H1 (cell line): ENCODE data around the gene AGRN. TPM values are rescaled to one million over a fixed set of nuclear protein-coding genes. Genes with fewer than 3 reads are reported as not detected.

Experiments used
- CTCF ChIA-PET: fragments of 300-600 bp; sonication (Branson Sonifier 250); formaldehyde crosslinking; loops from one replicate; lab custom pipeline; 2021; ENCODE audit not compliant: partially characterized antibody; lab: Charles Lee
- POLR2A ChIA-PET: fragments of 300-600 bp; sonication (Branson Sonifier 250); formaldehyde crosslinking; loops from one replicate; lab custom pipeline; 2021; ENCODE audit warnings: inconsistent platforms; ENCODE audit not compliant: partially characterized antibody; lab: Charles Lee
- DNase-seq, 2 experiments: peaks; one replicate each; pipeline versions ENCODE4 v3.0.0 to v3.0.0-alpha.2; 2010 to 2022; ENCODE audit warnings: low spot score in 2 of 2, low read depth in 1 of 2, mixed read lengths in 1 of 2
- FAIRE-seq: peaks from 2 replicates; lab custom pipeline; 2011; peaks lifted over from hg19 to GRCh38; lab: Jason Lieb, UNC
- H2AFZ ChIP-seq: 2 replicates; pipeline ENCODE4 v1.8.1; 2012; ENCODE audit warnings: low read length, inconsistent platforms
- H2AK5ac ChIP-seq: 2 replicates; pipeline ENCODE4 v1.6.1; 2013; ENCODE audit warnings: low read depth, low read length
- H2BK120ac ChIP-seq: replicated peaks from 2 replicates; pipeline ENCODE3; 2013; ENCODE audit warnings: low read depth, low read length, inconsistent platforms
- H2BK12ac ChIP-seq: 2 replicates; pipeline ENCODE4 v1.6.1; 2013; ENCODE audit warnings: low read depth, low read length
- H2BK15ac ChIP-seq: 2 replicates; pipeline ENCODE4 v1.6.1; 2013; ENCODE audit warnings: low read length
- H2BK20ac ChIP-seq: 2 replicates; pipeline ENCODE4 v1.6.1; 2013; ENCODE audit warnings: low read length
- H2BK5ac ChIP-seq: 2 replicates; pipeline ENCODE4 v1.6.1; 2013; ENCODE audit warnings: low read depth, low read length
- H3K14ac ChIP-seq: 2 replicates; pipeline ENCODE4 v1.6.1; 2013; ENCODE audit warnings: inconsistent platforms; ENCODE audit not compliant: insufficient read length
- H3K18ac ChIP-seq: 2 replicates; pipeline ENCODE4 v1.6.1; 2013; ENCODE audit warnings: low read length; ENCODE audit errors: extremely low read depth
- H3K23ac ChIP-seq: 2 replicates; pipeline ENCODE4 v1.6.1; 2013; ENCODE audit warnings: inconsistent platforms; ENCODE audit not compliant: insufficient read length
- H3K23me2 ChIP-seq: 2 replicates; pipeline ENCODE4 v1.6.1; 2013; ENCODE audit warnings: low read depth, low read length
- H3K27ac ChIP-seq: 2 replicates; pipeline ENCODE4 v1.6.1; 2011; ENCODE audit warnings: low read depth, low read length, inconsistent platforms
- H3K27me3 ChIP-seq, 4 experiments: replicated peaks in 1 of 4; 1 replicate in 1 of 4; 2 replicates in 3 of 4; pipeline versions ENCODE4 v1.6.1 to v1.8.1; 2011 to 2013; ENCODE audit warnings: low read length in 3 of 4, mild to moderate bottlenecking in 3 of 4, inconsistent platforms in 2 of 4, mixed read lengths in 2 of 4, moderate library complexity in 1 of 4; ENCODE audit not compliant: control insufficient read depth in 3 of 4, insufficient read depth in 3 of 4; ENCODE audit errors: extremely low read depth in 1 of 4
- H3K36me3 ChIP-seq, 4 experiments: 2 replicates each; pipeline versions ENCODE4 v1.6.1 to v1.8.1; 2011 to 2013; ENCODE audit warnings: mild to moderate bottlenecking in 4 of 4, low read length in 3 of 4, moderate library complexity in 2 of 4, control low read depth in 1 of 4, inconsistent platforms in 1 of 4; ENCODE audit not compliant: insufficient read depth in 4 of 4, control insufficient read depth in 2 of 4
- H3K4ac ChIP-seq: replicated peaks from 2 replicates; pipeline ENCODE3; 2013; ENCODE audit warnings: low read length, low read depth, mixed read lengths, inconsistent platforms; ENCODE audit not compliant: insufficient read length
- H3K4me1 ChIP-seq, 4 experiments: replicated peaks in 1 of 4; 1 replicate in 1 of 4; 2 replicates in 3 of 4; pipeline versions ENCODE4 v1.6.1 to v1.8.1; 2011 to 2013; ENCODE audit warnings: low read length in 3 of 4, inconsistent platforms in 2 of 4, mixed read lengths in 1 of 4; ENCODE audit not compliant: insufficient read depth in 4 of 4, control insufficient read depth in 3 of 4
- H3K4me2 ChIP-seq, 2 experiments: 2 replicates each; pipeline versions ENCODE4 v1.6.1 to v1.8.1; 2011 to 2013; ENCODE audit warnings: low read depth in 2 of 2, low read length in 2 of 2, control low read depth in 1 of 2, inconsistent platforms in 1 of 2, mild to moderate bottlenecking in 1 of 2; ENCODE audit not compliant: insufficient read depth in 1 of 2
- H3K4me3 ChIP-seq, 4 experiments: fragments of 200-600, 300-600 bp in 1 of 4; sonication (generic), shearing (Covaris generic), sonication (Bioruptor Twin) in 1 of 4; 2 replicates each; pipeline versions ENCODE4 v1.5.1 to v1.8.1; 2011 to 2016; ENCODE audit warnings: low read length in 4 of 4, low read depth in 3 of 4, control low read depth in 2 of 4, inconsistent platforms in 2 of 4, mild to moderate bottlenecking in 2 of 4, mixed read lengths in 1 of 4, moderate library complexity in 1 of 4; ENCODE audit not compliant: insufficient read depth in 2 of 4; ENCODE audit errors: extremely low read depth in 1 of 4
- H3K56ac ChIP-seq: replicated peaks from 2 replicates; pipeline ENCODE3; 2013; ENCODE audit warnings: low read depth, mild to moderate bottlenecking, mixed read lengths, low read length, inconsistent platforms; ENCODE audit not compliant: insufficient read length
- H3K79me1 ChIP-seq: 2 replicates; pipeline ENCODE4 v1.6.1; 2013; ENCODE audit warnings: low read depth, low read length, control low read depth
- H3K79me2 ChIP-seq, 2 experiments: 2 replicates each; pipeline versions ENCODE4 v1.6.1 to v1.8.1; 2012 to 2013; ENCODE audit warnings: low read length in 2 of 2, mild to moderate bottlenecking in 2 of 2, inconsistent platforms in 1 of 2; ENCODE audit not compliant: insufficient read depth in 2 of 2, control insufficient read depth in 1 of 2
- H3K9ac ChIP-seq, 4 experiments: replicated peaks in 1 of 4; 1 replicate in 1 of 4; 2 replicates in 3 of 4; pipeline versions ENCODE4 v1.6.1 to v1.8.1; 2011 to 2013; ENCODE audit warnings: low read depth in 3 of 4, low read length in 3 of 4, control low read depth in 2 of 4, mild to moderate bottlenecking in 2 of 4, moderate library complexity in 2 of 4, inconsistent platforms in 1 of 4; ENCODE audit errors: extremely low read depth in 1 of 4
- H3K9me3 ChIP-seq, 2 experiments: 2 replicates each; pipeline versions ENCODE4 v1.6.1 to v1.8.1; 2012 to 2013; ENCODE audit warnings: mild to moderate bottlenecking in 2 of 2, moderate library complexity in 2 of 2, control low read depth in 1 of 2, inconsistent platforms in 1 of 2, low read depth in 1 of 2, low read length in 1 of 2, mixed read lengths in 1 of 2; ENCODE audit not compliant: insufficient read depth in 2 of 2
- H4K20me1 ChIP-seq, 2 experiments: replicated peaks in 1 of 2; 2 replicates each; pipeline versions ENCODE3 to v1.8.1; 2011 to 2013; ENCODE audit warnings: inconsistent platforms in 2 of 2, low read length in 2 of 2, mild to moderate bottlenecking in 1 of 2; ENCODE audit not compliant: insufficient read depth in 2 of 2, control insufficient read depth in 1 of 2
- H4K5ac ChIP-seq: 2 replicates; pipeline ENCODE4 v1.6.1; 2013; ENCODE audit warnings: low read length, low read depth, mixed read lengths, inconsistent platforms; ENCODE audit not compliant: insufficient read length
- H4K8ac ChIP-seq: 2 replicates; pipeline ENCODE4 v1.8.0; 2013; ENCODE audit warnings: mild to moderate bottlenecking, moderate library complexity, low read length, inconsistent platforms; ENCODE audit not compliant: insufficient read depth; ENCODE audit errors: extremely low read depth
- H4K91ac ChIP-seq: replicated peaks from 2 replicates; pipeline ENCODE3; 2013; ENCODE audit warnings: low read length, mixed read lengths, inconsistent platforms; ENCODE audit not compliant: insufficient read length
- BRCA1 ChIP-seq: IDR thresholded peaks from 2 replicates; pipeline ENCODE4 v1.6.1; 2012; ENCODE audit warnings: low read depth, low read length, improper control_type of control experiment
- EP300 ChIP-seq, 2 experiments: IDR thresholded peaks; 1 replicate in 1 of 2; 2 replicates in 1 of 2; pipeline ENCODE4 v1.6.1; 2011 to 2012; ENCODE audit warnings: low read depth in 2 of 2, low read length in 2 of 2, mild to moderate bottlenecking in 2 of 2, borderline replicate concordance in 1 of 2, inconsistent platforms in 1 of 2, moderate library complexity in 1 of 2
- HDAC2 ChIP-seq, 2 experiments: fragments of 300-600 bp in 1 of 2; sonication (generic) in 1 of 2; IDR thresholded peaks; 2 replicates each; pipeline ENCODE4 v1.6.1; 2011 to 2012; ENCODE audit warnings: low read depth in 2 of 2, low read length in 2 of 2, mild to moderate bottlenecking in 2 of 2, moderate library complexity in 2 of 2, borderline replicate concordance in 1 of 2, inconsistent platforms in 1 of 2
- KDM4A ChIP-seq: IDR thresholded peaks from one replicate; pipeline ENCODE4 v1.7.1; 2012; ENCODE audit warnings: low read depth, mild to moderate bottlenecking, moderate library complexity, low read length, inconsistent platforms; ENCODE audit not compliant: severe bottlenecking
- KDM5A ChIP-seq: fragments of 200-600 bp; IDR thresholded peaks from 2 replicates; pipeline ENCODE4 v1.7.1; 2012; ENCODE audit warnings: mild to moderate bottlenecking, low read length, inconsistent platforms, mixed read lengths
- NANOG ChIP-seq: IDR thresholded peaks from 2 replicates; pipeline ENCODE4 v1.6.1; 2011; ENCODE audit warnings: low read length, low read depth, mild to moderate bottlenecking, inconsistent platforms; ENCODE audit not compliant: insufficient read depth, poor library complexity, severe bottlenecking
- NRF1 ChIP-seq: IDR thresholded peaks from 2 replicates; pipeline ENCODE4 v1.6.1; 2011; ENCODE audit warnings: mild to moderate bottlenecking, low read depth, low read length, improper control_type of control experiment
- TCF12 ChIP-seq: IDR thresholded peaks from 2 replicates; pipeline ENCODE4 v1.6.1; 2011; ENCODE audit warnings: low read depth, mild to moderate bottlenecking, low read length
- ZNF274 ChIP-seq: IDR thresholded peaks from 2 replicates; pipeline ENCODE4 v1.7.0; 2012; ENCODE audit warnings: low read length, borderline replicate concordance; ENCODE audit errors: extremely low read depth
- WGBS, 2 experiments: shearing (Covaris generic) in 1 of 2; methylation state at CpG; one replicate each; pipeline versions ENCODE4 v1.1.6 to v1.1.7; 2013 to 2015; ENCODE audit warnings: low lambda C conversion rate in 2 of 2, mixed read lengths in 2 of 2, inconsistent platforms in 1 of 2, low coverage in 1 of 2, missing lambda C conversion rate in 1 of 2; ENCODE audit not compliant: insufficient replicate concordance in 2 of 2, insufficient coverage in 1 of 2, insufficient read length in 1 of 2; ENCODE audit errors: extremely low coverage in 1 of 2, missing lambda C conversion rate in 1 of 2; 5-methylcytosine and 5-hydroxymethylcytosine counted together
- polyA plus RNA-seq, 7 experiments: library from polyadenylated mRNA; depleted of rRNA in 3 of 7; stranded (reverse) in 5 of 7; unstranded in 2 of 7; fragments of >200 nt in 5 of 7; fragments of 200-250 nt in 2 of 7; gene quantifications; 1 replicate in 5 of 7; 2 replicates in 1 of 7; 4 replicates in 1 of 7; pipeline versions ENCODE4 v1.2.1 to v1.2.3, GENCODE V29; 2011 to 2013; ENCODE audit warnings: missing spikeins in 2 of 7, mixed read lengths in 2 of 7
- total RNA-seq: library from RNA; stranded (reverse); fragmentation: NEBNext Ultra II Directional; extraction: Animal tissue kit (Norgen Biotek cat#: 25700); gene quantifications from 2 replicates; pipeline ENCODE4 v1.2.1, GENCODE V29; 2021
- TF ChIP-seq, protein P1 (sequence below): IDR thresholded peaks from 2 replicates; pipeline ENCODE4 v1.6.1; 2012; ENCODE audit warnings: inconsistent platforms

AGRN gene
- total and polyA plus RNA-seq, 2 of the 8 experiments (the other 6 are each of a cell fraction or from before 2014, with no cell fraction given) = 52.3 to 155 TPM

DNA sequence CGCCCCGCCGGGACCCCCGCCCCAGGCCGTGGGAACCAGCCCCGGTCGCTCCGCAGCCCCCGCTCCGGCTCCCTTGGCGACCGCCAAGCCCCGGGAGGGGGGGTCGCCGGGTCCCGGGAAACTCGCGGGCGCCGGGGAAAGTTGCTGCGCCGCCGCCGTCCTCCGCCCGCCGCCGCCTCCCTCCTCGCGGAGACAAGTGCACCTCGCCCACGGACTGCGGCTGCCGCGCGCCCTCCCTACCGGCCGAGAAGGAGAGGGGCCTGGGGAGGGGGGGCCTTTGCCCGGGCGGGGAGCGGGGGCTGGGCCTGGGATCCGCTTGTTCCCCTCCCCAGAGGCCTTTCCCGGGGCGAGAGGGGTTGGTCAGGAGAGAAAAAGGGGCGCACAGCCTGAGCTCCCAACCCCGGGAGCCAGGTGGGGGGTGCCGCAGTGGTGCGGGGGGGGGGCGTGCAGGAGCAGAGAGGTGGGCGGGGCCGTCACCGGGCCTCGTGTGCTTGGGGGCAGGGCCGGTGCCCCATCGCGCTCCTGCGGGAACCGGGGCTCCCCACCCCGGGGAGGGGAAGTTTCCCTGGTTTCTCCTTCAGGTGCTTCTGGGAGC, 592 bp downstream of the AGRN start:
- Histone ChIP-seq H3K23me2 (peaks cover 8% of the 10 kb centered on the region; the same call in 1 of the 2 replicates), H2BK20ac (no peak overlapping the region), H4K20me1 (peaks cover 6 to 7% of the 10 kb centered on the region in 2 experiments), H3K4me2 (peak overlapping the region; percentile 70 to 79), H3K18ac (no peak overlapping the region; the same call in 1 of the 2 replicates), H2AK5ac (no peak overlapping the region), H3K9me3 (no peaks in the 10 kb centered on the region), H3K79me1 (peaks cover 10% of the 10 kb centered on the region), H3K36me3 (peaks cover 0 to 14% (median 1%) of the 10 kb centered on the region in 4 experiments; a peak in 3 of 8 replicates), H3K4me1 (peaks cover 2 to 39% (median 32%) of the 10 kb centered on the region in 4 experiments), H2BK15ac (no peak overlapping the region), H3K9ac (peak overlapping the region in 2 of 4 experiments; percentile 79 to 80; a peak in 2 of 7 replicates), H3K79me2 (peaks cover 0 to 13% of the 10 kb centered on the region in 2 experiments; a peak in 1 of 4 replicates), H2AFZ (no peak overlapping the region), H3K27ac (no peak overlapping the region), H3K23ac (no peak overlapping the region), H3K56ac (no peak overlapping the region), H3K14ac (no peak overlapping the region), H4K8ac (no peak overlapping the region), H3K4me3 (peak overlapping the region; percentile 62 to 83 (median 72)), H2BK120ac (no peak overlapping the region), H2BK12ac (no peak overlapping the region), H4K91ac (no peak overlapping the region), H3K27me3 (no peaks in the 10 kb centered on the region), H4K5ac (peak overlapping the region; percentile 76), H2BK5ac (no peak overlapping the region), H3K4ac (peak overlapping the region; percentile 23)
- ChIA-PET POLR2A (interaction anchor here (14.9 kb wide), 1 partner anchor 16 kb away, joined by 245 read pairs; no protein-coding TSS in a partner anchor), CTCF (interaction anchor here (2.1 kb wide), 1 partner anchor 19 kb away, joined by 7 read pairs; no protein-coding TSS in a partner anchor)
- FAIRE-seq (no peak), DNase-seq (no peak)
- WGBS, 2 experiments = 0% methylated on average over 1 of the region's 59 CpGs; no CpG with 5 or more reads in 1 of the 2 experiments
- TF ChIP-seq EP300 (IDR thresholded peaks at IDR 0.05; ENCODE audit: borderline replicate concordance in 1 of 2, low read depth in 2 of 2, low read length in 2 of 2) (no peak), KDM5A (no peak), NANOG (no peak), KDM4A (peak; percentile 13), TCF12 (no peak), BRCA1 (no peak), NRF1 (no peak), HDAC2 (IDR thresholded peaks at IDR 0.05; ENCODE audit: borderline replicate concordance in 1 of 2, low read depth in 2 of 2, low read length in 2 of 2) (no peak), ZNF274 (no peak)
- TF ChIP-seq, protein P1, sequence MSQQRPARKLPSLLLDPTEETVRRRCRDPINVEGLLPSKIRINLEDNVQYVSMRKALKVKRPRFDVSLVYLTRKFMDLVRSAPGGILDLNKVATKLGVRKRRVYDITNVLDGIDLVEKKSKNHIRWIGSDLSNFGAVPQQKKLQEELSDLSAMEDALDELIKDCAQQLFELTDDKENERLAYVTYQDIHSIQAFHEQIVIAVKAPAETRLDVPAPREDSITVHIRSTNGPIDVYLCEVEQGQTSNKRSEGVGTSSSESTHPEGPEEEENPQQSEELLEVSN = no peak
